Measurements from ENCODE around the gene RFX3.

Gene RFX3

GRCh38 chr9:3475300-3476020 is 50.3 kb downstream of the RFX3 start:
- Histone ChIP-seq H3K9me3 (ENCODE audit: control insufficient read depth, low read length) (no peaks in the 10 kb centered on the region), H2AFZ (no peak overlapping the region), H3K9ac (no peak overlapping the region), H3K79me2 (no peaks in the 10 kb centered on the region), H3K4me3 (ENCODE audit: low read depth, low read length) (no peak overlapping the region), H3K36me3 (ENCODE audit: control insufficient read depth, insufficient read depth, low read length) (no peaks in the 10 kb centered on the region), H3K4me2 (ENCODE audit: low read length) (no peak overlapping the region), H3K27ac (no peak overlapping the region), H3K4me1 (peaks cover 3% of the 10 kb centered on the region), H3K27me3 (ENCODE audit: control insufficient read depth, insufficient read depth, low read length) (no peaks in the 10 kb centered on the region)
- no peak for TF ChIP-seq CTCF (IDR thresholded peaks at IDR 0.05)

GRCh38 chr9:3474821-3475220 is 51.0 kb downstream of the RFX3 start:
- Histone ChIP-seq H3K4me1 (peaks cover 3% of the 10 kb centered on the region), H2AFZ (no peak overlapping the region), H3K9me3 (ENCODE audit: control insufficient read depth, low read length) (no peaks in the 10 kb centered on the region), H3K4me3 (ENCODE audit: low read depth, low read length) (no peak overlapping the region), H3K27ac (no peak overlapping the region), H3K9ac (no peak overlapping the region), H3K4me2 (ENCODE audit: low read length) (no peak overlapping the region), H3K79me2 (no peaks in the 10 kb centered on the region), H3K36me3 (ENCODE audit: control insufficient read depth, insufficient read depth, low read length) (no peaks in the 10 kb centered on the region), H3K27me3 (ENCODE audit: control insufficient read depth, insufficient read depth, low read length) (no peaks in the 10 kb centered on the region)
- TF ChIP-seq CTCF (IDR thresholded peaks at IDR 0.05), result no peak

- H3K4me2 ChIP-seq (ENCODE audit: low read length), result no peak overlapping the region
- H3K79me2 ChIP-seq, result no peaks in the 10 kb centered on the region
- H3K27ac ChIP-seq, result no peak overlapping the region
- no peak overlapping the region for H3K9ac ChIP-seq
- no peak for TF ChIP-seq CTCF (IDR thresholded peaks at IDR 0.05)
- no peak overlapping the region for H3K4me3 ChIP-seq (ENCODE audit: low read depth, low read length)
- no peaks in the 10 kb centered on the region for H3K27me3 ChIP-seq (ENCODE audit: control insufficient read depth, insufficient read depth, low read length)
- no peak overlapping the region for H2AFZ ChIP-seq
- no peaks in the 10 kb centered on the region for H3K9me3 ChIP-seq (ENCODE audit: control insufficient read depth, low read length)
- H3K36me3 ChIP-seq (ENCODE audit: control insufficient read depth, insufficient read depth, low read length), result no peaks in the 10 kb centered on the region
- peaks cover 3% of the 10 kb centered on the region for H3K4me1 ChIP-seq
Observed at GRCh38 chr9:3473405-3473804, 52.4 kb downstream of the RFX3 start.

- no peaks in the 10 kb centered on the region for H3K27me3 ChIP-seq (ENCODE audit: control insufficient read depth, insufficient read depth, low read length)
- H3K79me2 ChIP-seq, result no peaks in the 10 kb centered on the region
- H3K36me3 ChIP-seq (ENCODE audit: control insufficient read depth, insufficient read depth, low read length), result no peaks in the 10 kb centered on the region
- H3K4me2 ChIP-seq (ENCODE audit: low read length), result no peak overlapping the region
- no peak overlapping the region for H3K9ac ChIP-seq
- no peak overlapping the region for H3K4me3 ChIP-seq (ENCODE audit: low read depth, low read length)
- H3K4me1 ChIP-seq, result peaks cover 3% of the 10 kb centered on the region
- TF ChIP-seq CTCF (IDR thresholded peaks at IDR 0.05), result no peak
- no peak overlapping the region for H3K27ac ChIP-seq
- no peaks in the 10 kb centered on the region for H3K9me3 ChIP-seq (ENCODE audit: control insufficient read depth, low read length)
- H2AFZ ChIP-seq, result no peak overlapping the region
Observed at GRCh38 chr9:3471883-3472282, 53.9 kb downstream of the RFX3 start.
